Stomach (tissue), 4 donors: ENCODE measurements around the gene ZMIZ1.

Experiments
- EP300 ChIP-seq: sonication (generic); formaldehyde crosslinking; IDR thresholded peaks from one replicate; pipeline ENCODE4 v1.6.1; 2017; ENCODE audit warnings: antibody characterized with exemption
- POLR2A ChIP-seq, 4 donors: fragments of 450-650 bp; IDR thresholded peaks; one replicate each; pipeline ENCODE4 v1.6.1; 2016; ENCODE audit warnings: antibody characterized with exemption in 4 of 4, control low read depth in 2 of 4, mild to moderate bottlenecking in 1 of 4, moderate library complexity in 1 of 4
- TF ChIP-seq, protein P1 (sequence below), 7 experiments: fragments of 450-650 bp in 4 of 7; fragments of 200-600 bp in 3 of 7; sonication (generic) in 3 of 7; IDR thresholded peaks; one replicate each; pipeline ENCODE4 v1.5.1; 2016 to 2019; ENCODE audit warnings: antibody characterized with exemption in 7 of 7, control low read depth in 2 of 7, mild to moderate bottlenecking in 1 of 7

GRCh38 chr10:79102498-79102874 lies 33.7 kb downstream of the ZMIZ1 start:
- TF ChIP-seq EP300 (no peak), POLR2A (IDR thresholded peaks at IDR 0.05) (no peak)
- TF ChIP-seq, protein P1, sequence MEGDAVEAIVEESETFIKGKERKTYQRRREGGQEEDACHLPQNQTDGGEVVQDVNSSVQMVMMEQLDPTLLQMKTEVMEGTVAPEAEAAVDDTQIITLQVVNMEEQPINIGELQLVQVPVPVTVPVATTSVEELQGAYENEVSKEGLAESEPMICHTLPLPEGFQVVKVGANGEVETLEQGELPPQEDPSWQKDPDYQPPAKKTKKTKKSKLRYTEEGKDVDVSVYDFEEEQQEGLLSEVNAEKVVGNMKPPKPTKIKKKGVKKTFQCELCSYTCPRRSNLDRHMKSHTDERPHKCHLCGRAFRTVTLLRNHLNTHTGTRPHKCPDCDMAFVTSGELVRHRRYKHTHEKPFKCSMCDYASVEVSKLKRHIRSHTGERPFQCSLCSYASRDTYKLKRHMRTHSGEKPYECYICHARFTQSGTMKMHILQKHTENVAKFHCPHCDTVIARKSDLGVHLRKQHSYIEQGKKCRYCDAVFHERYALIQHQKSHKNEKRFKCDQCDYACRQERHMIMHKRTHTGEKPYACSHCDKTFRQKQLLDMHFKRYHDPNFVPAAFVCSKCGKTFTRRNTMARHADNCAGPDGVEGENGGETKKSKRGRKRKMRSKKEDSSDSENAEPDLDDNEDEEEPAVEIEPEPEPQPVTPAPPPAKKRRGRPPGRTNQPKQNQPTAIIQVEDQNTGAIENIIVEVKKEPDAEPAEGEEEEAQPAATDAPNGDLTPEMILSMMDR (IDR thresholded peaks at IDR 0.05): no peak
